ENCODE data around the gene LAMA4.

LAMA4 gene

GRCh38 chr6:112234601-112235000 is 19.8 kb downstream of the LAMA4 start:
- no peak for DNase-seq

- no peak for DNase-seq
Observed at GRCh38 chr6:112233847-112234246, 20.5 kb downstream of the LAMA4 start.

GRCh38 chr6:112232845-112233256 is 21.5 kb downstream of the LAMA4 start:
- peak; percentile 8 for DNase-seq

GRCh38 chr6:112231594-112232060 is 22.7 kb downstream of the LAMA4 start:
- peak; percentile 41 for DNase-seq

- DNase-seq: no peak
Observed at GRCh38 chr6:112231164-112231563, 23.2 kb downstream of the LAMA4 start.

- DNase-seq: no peak
Observed at GRCh38 chr6:112228480-112229332, 25.7 kb downstream of the LAMA4 start.

- no peak for DNase-seq
Observed at GRCh38 chr6:112227992-112228391, 26.4 kb downstream of the LAMA4 start.

GRCh38 chr6:112227411-112227810 is 27.0 kb downstream of the LAMA4 start:
- DNase-seq: no peak

- no peak for DNase-seq
Observed at GRCh38 chr6:112225691-112226090, 28.7 kb downstream of the LAMA4 start.

- DNase-seq: no peak
Observed at GRCh38 chr6:112224088-112224487, 30.3 kb downstream of the LAMA4 start.

GRCh38 chr6:112223070-112223861 is 31.1 kb downstream of the LAMA4 start:
- DNase-seq: peak; percentile 29

- DNase-seq: peak; percentile 58
Observed at GRCh38 chr6:112221981-112222852, 32.1 kb downstream of the LAMA4 start.

- no peak for DNase-seq
Observed at GRCh38 chr6:112221561-112221960, 32.8 kb downstream of the LAMA4 start.

- peak; percentile 57 for DNase-seq
Observed at GRCh38 chr6:112218563-112218962, 35.8 kb downstream of the LAMA4 start.

GRCh38 chr6:112216662-112217551 is 37.5 kb downstream of the LAMA4 start:
- DNase-seq: peak; percentile 67

GRCh38 chr6:112215488-112216284 is 38.7 kb downstream of the LAMA4 start:
- DNase-seq: no peak

GRCh38 chr6:112214739-112215269 is 39.6 kb downstream of the LAMA4 start:
- no peak for DNase-seq

GRCh38 chr6:112210852-112211251 is 43.5 kb downstream of the LAMA4 start:
- DNase-seq: no peak

GRCh38 chr6:112209131-112209530 is 45.2 kb downstream of the LAMA4 start:
- no peak for DNase-seq

GRCh38 chr6:112207776-112208175 is 46.6 kb downstream of the LAMA4 start:
- no peak for DNase-seq

- DNase-seq: no peak
Observed at GRCh38 chr6:112207131-112207530, 47.2 kb downstream of the LAMA4 start.
